ENCODE data around the gene MPDU1. TPM values are rescaled to one million over a fixed set of nuclear protein-coding genes. Genes with fewer than 3 reads are reported as not detected.

Gene MPDU1
- total and polyA plus RNA-seq, 4 donors = 55.3 to 136 (median 91.2) TPM

- DNase-seq (ENCODE audit: low spot score) = no peak
- Histone ChIP-seq H3K9ac (ENCODE audit: low read depth in 1 of 2, low read length in 2 of 2) (peak overlapping the region in 1 of 2 donors; percentile 51), H3K4me3 (ENCODE audit: low read depth in 1 of 3, low read length in 3 of 3) (peak overlapping the region in 2 of 3 donors; percentile 51 to 66), H3K27me3 (ENCODE audit: control insufficient read depth in 4 of 4, insufficient read depth in 4 of 4, low read length in 3 of 4) (no peaks in the 10 kb centered on the region), H3K9me3 (ENCODE audit: control insufficient read depth in 4 of 4, low read length in 3 of 4) (no peaks in the 10 kb centered on the region), H3K27ac (ENCODE audit: low read depth in 1 of 2, low read length in 2 of 2) (peak overlapping the region; percentile 57 to 74), H3K4me1 (ENCODE audit: control insufficient read depth in 4 of 4, insufficient read depth in 4 of 4, low read length in 3 of 4) (peaks cover 0 to 17% (median 8%) of the 10 kb centered on the region in 4 donors), H3K36me3 (ENCODE audit: control insufficient read depth in 4 of 4, insufficient read depth in 3 of 4, low read depth in 1 of 4, low read length in 3 of 4) (no peaks in the 10 kb centered on the region)
- 64% methylated on average over 20 of the region's 20 CpGs for WGBS
- TF ChIP-seq NR2F2 (IDR thresholded peaks at IDR 0.05) = no peak
- TF ChIP-seq EGR1 (IDR thresholded peaks at IDR 0.05; ENCODE audit: low read depth in 2 of 2) = no peak
Measured at GRCh38 chr17:7549401-7550055, 34.1 kb upstream of the MPDU1 start.

GRCh38 chr17:7550344-7550743 is 33.3 kb upstream of the MPDU1 start:
- 76% methylated on average over 6 of the region's 6 CpGs for WGBS
- no peak overlapping the region for H3K9ac ChIP-seq (ENCODE audit: low read depth in 1 of 2, low read length in 2 of 2)
- no peak for DNase-seq (ENCODE audit: low spot score)
- H3K27me3 ChIP-seq (ENCODE audit: control insufficient read depth in 4 of 4, insufficient read depth in 4 of 4, low read length in 3 of 4) = no peaks in the 10 kb centered on the region
- H3K27ac ChIP-seq (ENCODE audit: low read depth in 1 of 2, low read length in 2 of 2) = no peak overlapping the region
- H3K4me1 ChIP-seq (ENCODE audit: control insufficient read depth in 4 of 4, insufficient read depth in 4 of 4, low read length in 3 of 4) = peaks cover 0 to 17% (median 8%) of the 10 kb centered on the region in 4 donors
- H3K36me3 ChIP-seq (ENCODE audit: control insufficient read depth in 4 of 4, insufficient read depth in 3 of 4, low read depth in 1 of 4, low read length in 3 of 4) = no peaks in the 10 kb centered on the region
- no peak overlapping the region for H3K4me3 ChIP-seq (ENCODE audit: low read depth in 1 of 3, low read length in 3 of 3)
- H3K9me3 ChIP-seq (ENCODE audit: control insufficient read depth in 4 of 4, low read length in 3 of 4) = no peaks in the 10 kb centered on the region
- TF ChIP-seq MAX (IDR thresholded peaks at IDR 0.05) (no peak), GABPA (IDR thresholded peaks at IDR 0.05 in 1 of 2, conservative IDR thresholded peaks at IDR 0.05 in 1 of 2) (no peak), REST (IDR thresholded peaks at IDR 0.05) (no peak), RXRA (IDR thresholded peaks at IDR 0.05) (no peak), EGR1 (IDR thresholded peaks at IDR 0.05; ENCODE audit: low read depth in 2 of 2) (no peak), HNF4G (IDR thresholded peaks at IDR 0.05) (no peak), ATF3 (IDR thresholded peaks at IDR 0.05) (no peak), FOXA1 (IDR thresholded peaks at IDR 0.05) (no peak), HNF4A (conservative IDR thresholded peaks at IDR 0.05) (no peak), YY1 (IDR thresholded peaks at IDR 0.05) (no peak), SP1 (IDR thresholded peaks at IDR 0.05) (no peak), JUND (IDR thresholded peaks at IDR 0.05) (no peak), FOXA2 (IDR thresholded peaks at IDR 0.05) (no peak), ZBTB33 (IDR thresholded peaks at IDR 0.05) (no peak), TAF1 (conservative IDR thresholded peaks at IDR 0.05) (no peak), CTCF (IDR thresholded peaks at IDR 0.05; ENCODE audit: low read depth, low read length, missing input control) (no peak), NR2F2 (IDR thresholded peaks at IDR 0.05) (no peak), RAD21 (IDR thresholded peaks at IDR 0.05) (no peak)
